ENCODE results near the gene CORO6.

Gene CORO6

GRCh38 chr17:29567554-29568330, 55.0 kb downstream of the CORO6 start:
- Histone ChIP-seq H3K27me3 (ENCODE audit: insufficient read depth, low read depth, severe bottlenecking) (no peaks in the 10 kb centered on the region), H3K9me3 (ENCODE audit: severe bottlenecking) (no peaks in the 10 kb centered on the region), H3K36me3 (peaks cover 10% of the 10 kb centered on the region), H3K27ac (peak overlapping the region; percentile 72), H3K4me3 (ENCODE audit: low read depth, low read length) (peak overlapping the region; percentile 56)
- peak; percentile 44 for TF ChIP-seq CTCF (IDR thresholded peaks at IDR 0.05; ENCODE audit: low read depth, low read length)
- peak; percentile 82 for DNase-seq

GRCh38 chr17:29567304-29567553, 55.5 kb downstream of the CORO6 start:
- H3K9me3 ChIP-seq (ENCODE audit: severe bottlenecking) = no peaks in the 10 kb centered on the region
- peak overlapping the region; percentile 72 for H3K27ac ChIP-seq
- H3K36me3 ChIP-seq = peaks cover 11% of the 10 kb centered on the region
- DNase-seq = no peak
- no peaks in the 10 kb centered on the region for H3K27me3 ChIP-seq (ENCODE audit: insufficient read depth, low read depth, severe bottlenecking)
- no peak for TF ChIP-seq CTCF (IDR thresholded peaks at IDR 0.05; ENCODE audit: low read depth, low read length)
- peak overlapping the region; percentile 56 for H3K4me3 ChIP-seq (ENCODE audit: low read depth, low read length)

- Histone ChIP-seq H3K9me3 (ENCODE audit: severe bottlenecking) (no peaks in the 10 kb centered on the region), H3K4me3 (ENCODE audit: low read depth, low read length) (peak within 1 kb of the TSS; percentile 56), H3K27me3 (ENCODE audit: insufficient read depth, low read depth, severe bottlenecking) (no peaks in the 10 kb centered on the region), H3K27ac (peak within 1 kb of the TSS; percentile 72), H3K36me3 (peaks cover 6% of the 10 kb centered on the region)
- no peak for TF ChIP-seq CTCF (IDR thresholded peaks at IDR 0.05; ENCODE audit: low read depth, low read length)
- DNase-seq = peak; percentile 64
These were observed 56.0 kb downstream of the CORO6 start, which contains the start of gene ABHD15 for GRCh38 chr17:29566473-29567303. Gene ABHD15 (minus strand): TSS chr17:29567037. CDS start chr17:29566966, 71 bp downstream.

GRCh38 chr17:29565643-29566472, 56.9 kb downstream of the CORO6 start:
- Histone ChIP-seq H3K9me3 (ENCODE audit: severe bottlenecking) (no peaks in the 10 kb centered on the region), H3K4me3 (ENCODE audit: low read depth, low read length) (peak overlapping the region; percentile 56), H3K27me3 (ENCODE audit: insufficient read depth, low read depth, severe bottlenecking) (no peaks in the 10 kb centered on the region), H3K27ac (peak overlapping the region; percentile 68), H3K36me3 (peaks cover 3% of the 10 kb centered on the region; the same call in 1 of the 2 replicates)
- TF ChIP-seq CTCF (IDR thresholded peaks at IDR 0.05; ENCODE audit: low read depth, low read length) = peak; percentile 31; the same call in 1 of the 2 replicates
- DNase-seq = peak; percentile 72
